HepG2 (cell line): ENCODE measurements around the gene TTLL10. TPM values are rescaled to one million over a fixed set of nuclear protein-coding genes. Genes with fewer than 3 reads are reported as not detected.

Experiments
- BRCA1 ChIP-seq: sonication (generic); formaldehyde crosslinking; IDR thresholded peaks from 2 replicates; pipeline ENCODE4 v1.4.0; 2020; ENCODE audit warnings: missing genetic modification reagents
- CEBPB ChIP-seq: IDR thresholded peaks from 2 replicates; pipeline ENCODE4 v1.6.1; 2011; ENCODE audit warnings: low read depth, low read length, improper control_type of control experiment, borderline replicate concordance
- CREM ChIP-seq, 2 experiments: sonication (generic) in 1 of 2; formaldehyde crosslinking in 1 of 2; IDR thresholded peaks; 2 replicates each; pipeline versions ENCODE4 v1.4.0 to v1.6.1; 2016 to 2020; ENCODE audit warnings: antibody characterized with exemption in 1 of 2, mild to moderate bottlenecking in 1 of 2, missing genetic modification reagents in 1 of 2
- FLYWCH1 ChIP-seq: sonication (generic); formaldehyde crosslinking; IDR thresholded peaks from 2 replicates; pipeline ENCODE4 v1.8.1; 2023; ENCODE audit warnings: mild to moderate bottlenecking, missing genetic modification reagents
- HMG20A ChIP-seq: IDR thresholded peaks from 2 replicates; pipeline ENCODE4 v1.6.1; 2016; ENCODE audit warnings: borderline replicate concordance
- JARID2 ChIP-seq: sonication (generic); formaldehyde crosslinking; IDR thresholded peaks from 2 replicates; pipeline ENCODE4 v1.8.1; 2023; ENCODE audit warnings: missing genetic modification reagents, inconsistent platforms; ENCODE audit not compliant: insufficient replicate concordance
- KAT8 ChIP-seq: IDR thresholded peaks from 2 replicates; pipeline ENCODE4 v1.6.1; 2016; ENCODE audit warnings: missing genetic modification reagents, missing compliant biosample characterization
- KLF16 ChIP-seq, 2 experiments: sonication (generic) in 1 of 2; formaldehyde crosslinking in 1 of 2; IDR thresholded peaks; 2 replicates each; pipeline versions ENCODE4 v1.6.1 to v1.8.0; 2016 to 2023; ENCODE audit warnings: missing genetic modification reagents in 2 of 2, missing compliant biosample characterization in 1 of 2
- MED13 ChIP-seq: sonication (generic); formaldehyde crosslinking; IDR thresholded peaks from 2 replicates; pipeline ENCODE4 v1.5.0; 2020; ENCODE audit warnings: missing genetic modification reagents
- MIER2 ChIP-seq: IDR thresholded peaks from 2 replicates; pipeline ENCODE4 v1.6.1; 2016; ENCODE audit warnings: missing biosample characterization, missing genetic modification reagents
- MIER3 ChIP-seq: IDR thresholded peaks from 2 replicates; pipeline ENCODE4 v1.6.1; 2016; ENCODE audit warnings: missing compliant biosample characterization, borderline replicate concordance
- NR2F2 ChIP-seq: IDR thresholded peaks from 2 replicates; pipeline ENCODE4 v1.6.1; 2012; ENCODE audit warnings: low read depth, inconsistent platforms, borderline replicate concordance
- PAX8 ChIP-seq: sonication (generic); formaldehyde crosslinking; IDR thresholded peaks from 2 replicates; pipeline ENCODE4 v1.8.0; 2022; ENCODE audit warnings: mild to moderate bottlenecking, missing genetic modification reagents, borderline replicate concordance
- POLR2A ChIP-seq, 2 experiments: IDR thresholded peaks; 2 replicates each; pipeline ENCODE4 v1.6.1; 2011; ENCODE audit warnings: low read depth in 2 of 2, low read length in 2 of 2, mild to moderate bottlenecking in 1 of 2, moderate library complexity in 1 of 2; ENCODE audit not compliant: insufficient read depth in 1 of 2
- PRMT3 ChIP-seq: sonication (generic); formaldehyde crosslinking; IDR thresholded peaks from 2 replicates; pipeline ENCODE4 v1.8.1; 2022; ENCODE audit warnings: low read depth, mild to moderate bottlenecking, moderate library complexity, missing genetic modification reagents, borderline replicate concordance
- RBAK ChIP-seq: sonication (generic); formaldehyde crosslinking; IDR thresholded peaks from 2 replicates; pipeline ENCODE4 v1.5.1; 2020; ENCODE audit warnings: mild to moderate bottlenecking, missing genetic modification reagents
- RXRB ChIP-seq: IDR thresholded peaks from 2 replicates; pipeline ENCODE4 v1.6.1; 2016; ENCODE audit warnings: borderline replicate concordance, missing genetic modification reagents, missing compliant biosample characterization
- SMAD3 ChIP-seq: sonication (generic); formaldehyde crosslinking; IDR thresholded peaks from 2 replicates; pipeline ENCODE4 v1.4.0; 2020; ENCODE audit warnings: missing genetic modification reagents
- SRF ChIP-seq: IDR thresholded peaks from 2 replicates; pipeline ENCODE4 v1.6.1; 2011; ENCODE audit warnings: mild to moderate bottlenecking, low read depth, low read length, moderate library complexity
- SYNCRIP ChIP-seq: fragments of 200-400 bp; formaldehyde crosslinking; IDR thresholded peaks from 2 replicates; pipeline ENCODE4 v1.6.1; 2018; ENCODE audit warnings: mild to moderate bottlenecking, low read depth, low read length; ENCODE audit not compliant: insufficient read depth
- TEAD3 ChIP-seq: optimal IDR thresholded peaks from 2 replicates; pipeline ENCODE3; 2016; ENCODE audit warnings: borderline replicate concordance
- TSC22D2 ChIP-seq: sonication (generic); formaldehyde crosslinking; IDR thresholded peaks from 2 replicates; pipeline ENCODE4 v1.5.1; 2020; ENCODE audit warnings: missing genetic modification reagents, mild to moderate bottlenecking, borderline replicate concordance
- ZBTB43 ChIP-seq: sonication (generic); formaldehyde crosslinking; conservative IDR thresholded peaks from 2 replicates; pipeline ENCODE4 v1.4.0; 2020; ENCODE audit warnings: missing genetic modification reagents
- ZFP91 ChIP-seq: sonication (generic); formaldehyde crosslinking; IDR thresholded peaks from 2 replicates; pipeline ENCODE4 v1.9.0; 2022; ENCODE audit warnings: missing genetic modification reagents, mild to moderate bottlenecking, borderline replicate concordance
- ZMYM3 ChIP-seq: sonication (generic); formaldehyde crosslinking; IDR thresholded peaks from 2 replicates; pipeline ENCODE4 v1.5.1; 2020; ENCODE audit warnings: mild to moderate bottlenecking, missing genetic modification reagents
- ZNF326 ChIP-seq: sonication (generic); formaldehyde crosslinking; IDR thresholded peaks from 2 replicates; pipeline ENCODE4 v1.4.0; 2020; ENCODE audit warnings: missing genetic modification reagents, borderline replicate concordance
- ZNF329 ChIP-seq: sonication (generic); formaldehyde crosslinking; IDR thresholded peaks from 2 replicates; pipeline ENCODE4 v1.9.0; 2021; ENCODE audit warnings: low read depth, mild to moderate bottlenecking, missing genetic modification reagents
- ZNF572 ChIP-seq: sonication (generic); formaldehyde crosslinking; IDR thresholded peaks from 2 replicates; pipeline ENCODE4 v1.5.1; 2020; ENCODE audit warnings: mild to moderate bottlenecking, missing genetic modification reagents
- ZNF580 ChIP-seq: IDR thresholded peaks from 2 replicates; pipeline ENCODE4 v1.6.1; 2016; ENCODE audit warnings: low read depth, borderline replicate concordance
- ZNF652 ChIP-seq: IDR thresholded peaks from 2 replicates; pipeline ENCODE4 v1.6.1; 2016; ENCODE audit warnings: low read depth, borderline replicate concordance
- polyA plus RNA-seq, 8 experiments: library from polyadenylated mRNA; depleted of rRNA in 3 of 8; stranded (reverse) in 7 of 8; unstranded in 1 of 8; fragments of >200 nt; fragmentation: Illumina TruSeq in 4 of 8; extraction: Trizol in 4 of 8; gene quantifications; 2 replicates each; pipeline versions ENCODE4 v1.2.1 to v1.2.3, GENCODE V29; 2011 to 2016; ENCODE audit warnings: low read depth in 4 of 8, missing spikeins in 1 of 8, mixed read lengths in 1 of 8; ENCODE audit not compliant: insufficient read depth in 1 of 8
- total RNA-seq, 5 experiments: library from RNA; depleted of rRNA; stranded (reverse); fragments of >200 nt; fragmentation: Illumina TruSeq; extraction: Trizol; gene quantifications; 2 replicates each; pipeline ENCODE4 v1.2.3, GENCODE V29; 2016; ENCODE audit warnings: low read depth in 1 of 5

The TTLL10 gene
- total and polyA plus RNA-seq, 2 of the 13 experiments (the other 11 are each of a cell fraction or from before 2014, with no cell fraction given): not detected

GRCh38 chr1:1164701-1165451 lies 8.8 kb upstream of the TTLL10 start (continued):
- TF ChIP-seq PRMT3 (CRISPR knock-in tag) (no peak), SRF (no peak), ZNF652 (CRISPR knock-in tag) (no peak), RBAK (no peak), CREM (IDR thresholded peaks at IDR 0.05) (no peak), CREM (CRISPR knock-in tag; IDR thresholded peaks at IDR 0.05) (no peak), TEAD3 (CRISPR knock-in tag) (peak; percentile 26), ZNF326 (CRISPR knock-in tag) (no peak), ZBTB43 (CRISPR knock-in tag) (peak; percentile 60), CEBPB (no peak), MIER3 (CRISPR knock-in tag) (no peak), BRCA1 (CRISPR knock-in tag) (no peak), HMG20A (no peak), KAT8 (CRISPR knock-in tag) (no peak), RXRB (peak; percentile 34), ZNF329 (CRISPR knock-in tag) (no peak), ZNF580 (CRISPR knock-in tag) (no peak), PAX8 (CRISPR knock-in tag) (no peak), JARID2 (CRISPR knock-in tag) (no peak), FLYWCH1 (CRISPR knock-in tag) (no peak), POLR2A (IDR thresholded peaks at IDR 0.05; ENCODE audit: insufficient read depth in 1 of 2, low read depth in 2 of 2, low read length in 2 of 2) (peak in 1 of 2 experiments; percentile 65; a peak in 2 of 4 replicates), ZNF572 (CRISPR knock-in tag) (no peak), KLF16 (CRISPR knock-in tag; IDR thresholded peaks at IDR 0.05) (no peak), MED13 (CRISPR knock-in tag) (no peak), ZMYM3 (no peak), SYNCRIP (no peak), NR2F2 (no peak), SMAD3 (CRISPR knock-in tag) (0 out of 2 replicates have a peak, but pooled peaks have one; percentile 46), ZFP91 (CRISPR knock-in tag) (peak; percentile 45; the same call in 1 of the 2 replicates), TSC22D2 (0 out of 2 replicates have a peak, but pooled peaks have one; percentile 5), MIER2 (CRISPR knock-in tag) (no peak)
